Gastrocnemius medialis (tissue), 4 donors: Measurements from ENCODE around the gene FTSJ3. TPM values are rescaled to one million over a fixed set of nuclear protein-coding genes. Genes with fewer than 3 reads are reported as not detected.

ENCODE experiments used
- ATAC-seq, 2 donors: fragments of 150-250 bp; one replicate each; pipeline ENCODE4 v1.9.1; 2016
- DNase-seq, 2 donors: peaks; one replicate each; pipeline ENCODE4 v3.0.0-alpha.2; 2019
- H3K27ac ChIP-seq, 4 donors: fragments of 200-600 bp; sonication (generic); 1 replicate in 1 of 4; 2 replicates in 3 of 4; pipeline ENCODE4 v1.5.1; 2016 to 2018; ENCODE audit warnings: mild to moderate bottlenecking in 2 of 4, moderate library complexity in 1 of 4
- H3K27me3 ChIP-seq, 3 donors: fragments of 200-600 bp; sonication (generic) in 2 of 3; 1 replicate in 1 of 3; 2 replicates in 2 of 3; pipeline versions ENCODE4 v1.5.1 to v1.6.0; 2016 to 2019; ENCODE audit warnings: mild to moderate bottlenecking in 1 of 3, moderate library complexity in 1 of 3
- H3K36me3 ChIP-seq, 2 donors: fragments of 200-600 bp; sonication (generic) in 1 of 2; one replicate each; pipeline ENCODE4 v1.5.1; 2017 to 2018
- H3K4me1 ChIP-seq, 2 donors: fragments of 200-600 bp; sonication (generic) in 1 of 2; one replicate each; pipeline ENCODE4 v1.5.1; 2016 to 2017; ENCODE audit warnings: mild to moderate bottlenecking in 2 of 2
- H3K4me3 ChIP-seq, 4 donors: fragments of 200-600 bp; sonication (generic) in 3 of 4; 1 replicate in 1 of 4; 2 replicates in 3 of 4; pipeline ENCODE4 v1.5.1; 2016 to 2019; ENCODE audit warnings: mild to moderate bottlenecking in 2 of 4
- H3K9me3 ChIP-seq, 3 donors: fragments of 200-600 bp; sonication (generic) in 2 of 3; 1 replicate in 1 of 3; 2 replicates in 2 of 3; pipeline ENCODE4 v1.5.1; 2016 to 2019
- POLR2A ChIP-seq, 2 donors: fragments of 450-650 bp; IDR thresholded peaks; one replicate each; pipeline ENCODE4 v1.6.1; 2017; ENCODE audit warnings: antibody characterized with exemption in 2 of 2, mild to moderate bottlenecking in 2 of 2, moderate library complexity in 2 of 2
- in situ Hi-C, 4 donors: fragments of 200-750 bp; cut with MboI; loops; one replicate each; pipeline versions ENCODE4 v1.15.0 to v1.8.0; 2017; ENCODE audit warnings: low sequenced_read_pairs in 4 of 4
- intact Hi-C: fragments of 100-400 bp; cut with DNase I; formaldehyde crosslinking; loops from one replicate; pipeline ENCODE4 v1.15.1; 2023; ENCODE audit warnings: low total_unique reads
- total RNA-seq, 4 donors: library from RNA; depleted of rRNA; stranded (reverse); fragments of >200 nt; gene quantifications; one replicate each; pipeline versions ENCODE4 v1.1.0 to v1.2.3, GENCODE V29; 2016
- TF ChIP-seq, protein P1 (sequence below), 5 experiments: fragments of 450-650 bp in 3 of 5; fragments of 200-600 bp in 2 of 5; sonication (generic) in 2 of 5; IDR thresholded peaks in 4 of 5; conservative IDR thresholded peaks in 1 of 5; 1 replicate in 4 of 5; 2 replicates in 1 of 5; pipeline ENCODE4 v1.5.1; 2016 to 2019; ENCODE audit warnings: antibody characterized with exemption in 5 of 5, mild to moderate bottlenecking in 3 of 5, moderate library complexity in 3 of 5

Gene FTSJ3
- total RNA-seq, 4 donors from 2014 or later: 24.6 to 46.3 (median 34.9) TPM

- peaks cover 0 to 9% of the 10 kb centered on the region in 2 donors for H3K4me1 ChIP-seq
- H3K36me3 ChIP-seq: peaks cover 8 to 99% of the 10 kb centered on the region in 2 donors
- intact Hi-C loops: no loop called here
- DNase-seq (no peak), ATAC-seq (no peak)
- H3K9me3 ChIP-seq: no peaks in the 10 kb centered on the region
- H3K27me3 ChIP-seq: no peaks in the 10 kb centered on the region
- no peak overlapping the region for H3K4me3 ChIP-seq
- H3K27ac ChIP-seq: peak overlapping the region in 3 of 4 donors; percentile 32 to 76 (median 53)
- TF ChIP-seq, protein P1, sequence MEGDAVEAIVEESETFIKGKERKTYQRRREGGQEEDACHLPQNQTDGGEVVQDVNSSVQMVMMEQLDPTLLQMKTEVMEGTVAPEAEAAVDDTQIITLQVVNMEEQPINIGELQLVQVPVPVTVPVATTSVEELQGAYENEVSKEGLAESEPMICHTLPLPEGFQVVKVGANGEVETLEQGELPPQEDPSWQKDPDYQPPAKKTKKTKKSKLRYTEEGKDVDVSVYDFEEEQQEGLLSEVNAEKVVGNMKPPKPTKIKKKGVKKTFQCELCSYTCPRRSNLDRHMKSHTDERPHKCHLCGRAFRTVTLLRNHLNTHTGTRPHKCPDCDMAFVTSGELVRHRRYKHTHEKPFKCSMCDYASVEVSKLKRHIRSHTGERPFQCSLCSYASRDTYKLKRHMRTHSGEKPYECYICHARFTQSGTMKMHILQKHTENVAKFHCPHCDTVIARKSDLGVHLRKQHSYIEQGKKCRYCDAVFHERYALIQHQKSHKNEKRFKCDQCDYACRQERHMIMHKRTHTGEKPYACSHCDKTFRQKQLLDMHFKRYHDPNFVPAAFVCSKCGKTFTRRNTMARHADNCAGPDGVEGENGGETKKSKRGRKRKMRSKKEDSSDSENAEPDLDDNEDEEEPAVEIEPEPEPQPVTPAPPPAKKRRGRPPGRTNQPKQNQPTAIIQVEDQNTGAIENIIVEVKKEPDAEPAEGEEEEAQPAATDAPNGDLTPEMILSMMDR (IDR thresholded peaks at IDR 0.05 in 4 of 5, conservative IDR thresholded peaks at IDR 0.05 in 1 of 5): no peak
- no peak for TF ChIP-seq POLR2A (IDR thresholded peaks at IDR 0.05)
- in situ Hi-C loops: no loop called here
These were observed 8.3 kb downstream of the FTSJ3 start for GRCh38 chr17:63819131-63819530.

- DNase-seq: no peak
- H3K36me3 ChIP-seq: peaks cover 3 to 99% of the 10 kb centered on the region in 2 donors
- no peak overlapping the region for H3K4me3 ChIP-seq
- no peak for ATAC-seq
- intact Hi-C loops: no loop called here
- no peak for TF ChIP-seq POLR2A (IDR thresholded peaks at IDR 0.05)
- TF ChIP-seq, protein P1 (IDR thresholded peaks at IDR 0.05 in 4 of 5, conservative IDR thresholded peaks at IDR 0.05 in 1 of 5): no peak
- no peaks in the 10 kb centered on the region for H3K9me3 ChIP-seq
- no peak overlapping the region for H3K27ac ChIP-seq
- peaks cover 0 to 9% of the 10 kb centered on the region in 2 donors for H3K4me1 ChIP-seq
- H3K27me3 ChIP-seq: no peaks in the 10 kb centered on the region
- in situ Hi-C loops: no loop called here
These were observed 9.6 kb downstream of the FTSJ3 start for GRCh38 chr17:63817736-63818385.

DNA sequence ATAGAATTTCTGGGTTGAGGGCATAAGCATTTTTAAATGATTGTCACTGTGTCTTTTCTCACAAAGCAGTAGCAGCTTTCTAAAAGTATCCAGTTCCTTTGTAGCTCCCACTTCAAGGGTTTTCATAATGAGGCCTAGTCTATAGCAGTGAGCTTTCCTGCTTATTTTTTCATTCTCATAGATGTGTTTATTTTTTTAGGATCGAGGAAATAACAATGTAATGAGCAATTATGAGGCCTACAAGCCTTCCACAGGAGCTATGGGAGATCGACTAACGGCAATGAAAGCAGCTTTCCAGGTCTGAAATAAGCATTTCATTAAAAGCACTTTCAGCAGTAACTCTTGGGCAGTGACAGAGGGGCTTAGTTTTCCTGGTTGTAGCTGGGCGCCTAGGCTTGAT lies 10.8 kb downstream of the FTSJ3 start:
- Histone ChIP-seq H3K9me3 (no peaks in the 10 kb centered on the region), H3K36me3 (peaks cover 5 to 99% of the 10 kb centered on the region in 2 donors), H3K4me1 (peaks cover 0 to 5% of the 10 kb centered on the region in 2 donors), H3K27me3 (no peaks in the 10 kb centered on the region), H3K27ac (no peak overlapping the region), H3K4me3 (no peak overlapping the region)
- intact Hi-C loops (no loop called here), in situ Hi-C loops (no loop called here)
- ATAC-seq: no peak
- no peak for TF ChIP-seq POLR2A (IDR thresholded peaks at IDR 0.05)
- TF ChIP-seq, protein P1 (IDR thresholded peaks at IDR 0.05 in 4 of 5, conservative IDR thresholded peaks at IDR 0.05 in 1 of 5): no peak
- DNase-seq: no peak

DNA sequence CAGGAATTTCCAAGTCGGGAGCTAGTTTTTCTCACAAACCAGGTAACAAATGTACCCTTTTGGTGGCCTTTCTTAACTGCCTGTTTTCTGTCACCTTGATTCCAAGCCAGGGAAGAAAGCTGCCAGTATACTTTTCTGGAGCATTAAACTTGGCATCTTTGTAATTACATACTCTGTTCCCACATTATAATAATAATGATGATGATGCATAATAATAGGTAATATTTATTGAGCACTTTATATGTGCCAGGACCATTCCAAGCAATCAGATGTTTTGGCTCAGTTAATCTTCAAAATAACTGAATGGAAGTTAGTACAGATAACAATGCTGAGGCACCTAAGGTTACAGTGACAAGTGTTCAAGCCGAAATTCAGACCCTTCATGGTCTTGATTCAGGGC lies 11.3 kb downstream of the FTSJ3 start:
- no peak for TF ChIP-seq POLR2A (IDR thresholded peaks at IDR 0.05)
- TF ChIP-seq, protein P1 (IDR thresholded peaks at IDR 0.05 in 4 of 5, conservative IDR thresholded peaks at IDR 0.05 in 1 of 5): no peak
- no peaks in the 10 kb centered on the region for H3K9me3 ChIP-seq
- no peaks in the 10 kb centered on the region for H3K27me3 ChIP-seq
- intact Hi-C loops: no loop called here
- DNase-seq (no peak), ATAC-seq (no peak)
- peaks cover 0 to 5% of the 10 kb centered on the region in 2 donors for H3K4me1 ChIP-seq
- H3K36me3 ChIP-seq: peaks cover 7 to 99% of the 10 kb centered on the region in 2 donors
- H3K27ac ChIP-seq: no peak overlapping the region
- no peak overlapping the region for H3K4me3 ChIP-seq
- in situ Hi-C loops: no loop called here
